Heart left ventricle (tissue), 13 donors: ENCODE measurements around the gene CEBPZOS.

ENCODE experiments used
- POLR2A ChIP-seq, 2 donors: fragments of 450-650 bp; IDR thresholded peaks; one replicate each; pipeline ENCODE4 v1.6.1; 2017; ENCODE audit warnings: antibody characterized with exemption in 2 of 2, mild to moderate bottlenecking in 2 of 2, moderate library complexity in 2 of 2
- TF ChIP-seq, protein P1 (sequence below), 12 donors: fragments of 200-600 bp; sonication (generic) in 4 of 12; IDR thresholded peaks; one replicate each; pipeline versions ENCODE4 v1.5.0 to v1.8.0; 2018 to 2022; ENCODE audit warnings: antibody characterized with exemption in 12 of 12, mild to moderate bottlenecking in 5 of 12
- donor health status: ischemic (EF 13 %, LVEDD 7.1; RV severe dilation, severe dysfunction).
- donor health status: DM: no; HTN: yes; CAD: no.
- donor health status: DM: no; HTN: no; CAD: no.
- donor health status: ischemic (EF 25% LVEDD 6.9; RV normal size, moderate dysfunction).
- donor health status: ischemic (EF 25% LVEDD 5.7; RV mildly dilated, moderate dysfunction).
- donor health status: ischemic (EF 35%, LVEDD 5.7; RV mildly dilated, moderate dysfunction).
- donor health status: nonischemic (EF 11% LVEDD 7.7; RV severe dilation, severe dysfunction).
- donor health status: DM: yes; HTN: yes; CAD: no.
- donor health status: PGD.
- donor health status: ischemic (EF 29% LVEDD 5.4; RV normal size, mild dysfunction).
- donor health status: nonischemic (EF 23%, LVEDD 6.1; RV moderate dilation, normal function).

DNA sequence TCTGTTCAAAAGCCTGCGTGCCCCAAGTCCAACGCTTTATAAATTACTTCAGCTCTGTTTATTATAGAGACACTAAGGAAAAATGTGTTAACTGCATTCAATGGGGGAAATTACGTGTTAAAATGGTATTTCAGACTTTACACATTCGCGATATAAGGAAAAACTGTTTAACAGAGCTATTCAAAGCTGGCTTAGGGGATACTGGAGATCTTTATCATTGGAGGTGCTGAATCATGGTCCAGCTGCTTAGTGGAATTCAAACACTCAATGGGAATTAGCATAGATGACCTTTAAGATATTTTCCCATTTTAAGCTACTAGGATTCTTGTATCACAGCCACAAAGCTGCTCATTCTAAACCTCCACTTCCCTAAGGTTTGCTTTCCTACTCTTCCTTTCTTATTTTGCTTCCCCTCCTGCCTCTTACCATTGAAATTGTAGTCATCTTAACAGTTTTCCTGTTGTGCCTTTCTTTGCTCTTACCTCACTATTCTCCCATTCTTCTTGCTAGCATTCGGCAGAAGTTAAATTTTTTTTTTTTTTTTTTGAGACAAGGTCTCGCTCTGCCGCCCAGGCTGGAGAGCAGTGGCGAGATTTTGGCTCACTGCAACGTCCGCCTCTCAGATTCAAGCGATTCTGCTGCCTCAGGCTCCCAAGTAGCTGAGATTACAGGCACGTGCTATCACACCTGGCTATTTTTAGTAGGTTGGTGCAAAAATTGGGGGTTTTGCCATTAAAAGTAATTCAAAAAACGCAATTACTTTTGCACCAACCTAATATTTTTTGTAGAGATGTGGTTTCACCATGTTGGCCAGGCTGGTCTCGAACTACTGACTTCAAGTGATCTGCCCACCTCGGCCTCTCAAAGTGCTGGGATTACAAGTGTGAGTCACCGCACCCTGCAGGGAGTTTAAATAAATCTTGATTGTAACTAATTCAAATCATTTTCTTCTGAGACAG, 14.3 kb upstream of the CEBPZOS start:
- TF ChIP-seq, protein P1, sequence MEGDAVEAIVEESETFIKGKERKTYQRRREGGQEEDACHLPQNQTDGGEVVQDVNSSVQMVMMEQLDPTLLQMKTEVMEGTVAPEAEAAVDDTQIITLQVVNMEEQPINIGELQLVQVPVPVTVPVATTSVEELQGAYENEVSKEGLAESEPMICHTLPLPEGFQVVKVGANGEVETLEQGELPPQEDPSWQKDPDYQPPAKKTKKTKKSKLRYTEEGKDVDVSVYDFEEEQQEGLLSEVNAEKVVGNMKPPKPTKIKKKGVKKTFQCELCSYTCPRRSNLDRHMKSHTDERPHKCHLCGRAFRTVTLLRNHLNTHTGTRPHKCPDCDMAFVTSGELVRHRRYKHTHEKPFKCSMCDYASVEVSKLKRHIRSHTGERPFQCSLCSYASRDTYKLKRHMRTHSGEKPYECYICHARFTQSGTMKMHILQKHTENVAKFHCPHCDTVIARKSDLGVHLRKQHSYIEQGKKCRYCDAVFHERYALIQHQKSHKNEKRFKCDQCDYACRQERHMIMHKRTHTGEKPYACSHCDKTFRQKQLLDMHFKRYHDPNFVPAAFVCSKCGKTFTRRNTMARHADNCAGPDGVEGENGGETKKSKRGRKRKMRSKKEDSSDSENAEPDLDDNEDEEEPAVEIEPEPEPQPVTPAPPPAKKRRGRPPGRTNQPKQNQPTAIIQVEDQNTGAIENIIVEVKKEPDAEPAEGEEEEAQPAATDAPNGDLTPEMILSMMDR (IDR thresholded peaks at IDR 0.05): no peak
- no peak for TF ChIP-seq POLR2A (IDR thresholded peaks at IDR 0.05)
